NCI-H774 (cell line): ENCODE data around the gene LAP3.
"Not testable (repeated sequence)": the region's sequence is repeated elsewhere in the genome, so short reads cannot be mapped to it uniquely, and the experiment has no call there.

Experiments
- DNase-seq: peaks from one replicate; lab custom pipeline; 2025; lab: John Stamatoyannopoulos, UW

Gene LAP3

GRCh38 chr4:17562157-17562556 is 14.8 kb upstream of the LAP3 start:
- no peak for DNase-seq

GRCh38 chr4:17565846-17566245 is 11.2 kb upstream of the LAP3 start:
- DNase-seq: no peak

- no peak for DNase-seq
Measured at GRCh38 chr4:17567271-17567670, 9.7 kb upstream of the LAP3 start.

GRCh38 chr4:17574206-17574605 is 2.8 kb upstream of the LAP3 start:
- no peak for DNase-seq

GRCh38 chr4:17575177-17575576 is 1.8 kb upstream of the LAP3 start:
- DNase-seq: not testable (repeated sequence)

- no peak for DNase-seq
Measured at GRCh38 chr4:17577665-17578481, 875 bp downstream of the LAP3 start.

GRCh38 chr4:17578482-17578891 is 1.5 kb downstream of the LAP3 start:
- DNase-seq: no peak

GRCh38 chr4:17580969-17581368 is 4.0 kb downstream of the LAP3 start:
- no peak for DNase-seq

- no peak for DNase-seq
Measured at GRCh38 chr4:17583276-17583675, 6.3 kb downstream of the LAP3 start.

- no peak for DNase-seq
Measured at GRCh38 chr4:17583941-17584340, 6.9 kb downstream of the LAP3 start.

- no peak for DNase-seq
Measured at GRCh38 chr4:17584521-17585213, 7.7 kb downstream of the LAP3 start.

- DNase-seq: no peak
Measured at GRCh38 chr4:17587094-17587822, 10.3 kb downstream of the LAP3 start.

- no peak for DNase-seq
Measured at GRCh38 chr4:17589355-17589754, 12.4 kb downstream of the LAP3 start.

- DNase-seq: no peak
Measured at GRCh38 chr4:17595471-17596005, 18.5 kb downstream of the LAP3 start.

- no peak for DNase-seq
Measured at GRCh38 chr4:17597517-17597916, 20.5 kb downstream of the LAP3 start.

GRCh38 chr4:17599826-17600225 is 22.8 kb downstream of the LAP3 start:
- DNase-seq: no peak

- no peak for DNase-seq
Measured at GRCh38 chr4:17605236-17605635, 28.2 kb downstream of the LAP3 start.

- DNase-seq: peak; percentile 54
Measured at GRCh38 chr4:17613761-17614415, 36.9 kb downstream of the LAP3 start.

- peak; percentile 93 for DNase-seq
Measured at GRCh38 chr4:17614416-17615299, 37.7 kb downstream of the LAP3 start, which contains the start of gene MED28. TSS of gene MED28 (plus strand) at chr4:17614641. CDS start at chr4:17614655, 14 bp downstream.

GRCh38 chr4:17616283-17616682 is 39.3 kb downstream of the LAP3 start:
- DNase-seq: no peak

- no peak for DNase-seq
Measured at GRCh38 chr4:17618926-17619325, 41.9 kb downstream of the LAP3 start.
